ENCODE measurements around the gene MTURN.

- TF ChIP-seq EZH2 (IDR thresholded peaks at IDR 0.05) (no peak), FOXP2 (optimal IDR thresholded peaks at IDR 0.05; ENCODE audit: control extremely low read depth, extremely low read length, insufficient read depth) (no peak)
These were observed 24.4 kb downstream of the MTURN start for GRCh38 chr7:30159163-30159562.
